ENCODE results near the gene NEK1. TPM values are rescaled to one million over a fixed set of nuclear protein-coding genes. Genes with fewer than 3 reads are reported as not detected.

NEK1 gene
- total and polyA plus RNA-seq, 2 of the 8 experiments (the other 6 are each of a cell fraction or from before 2014, with no cell fraction given) = 3.9 to 11.7 TPM

- no peak for TF ChIP-seq CHD7 (IDR thresholded peaks at IDR 0.05; ENCODE audit: insufficient replicate concordance, low read length)
- TF ChIP-seq BACH1 (IDR thresholded peaks at IDR 0.05; ENCODE audit: low read length) = no peak
- TF ChIP-seq TCF12 (IDR thresholded peaks at IDR 0.05; ENCODE audit: low read depth, low read length) = no peak
Observed at GRCh38 chr4:169493164-169493524, 119.2 kb downstream of the NEK1 start (continued).
